GM23338 (cell line): ENCODE data around the gene CLHC1. TPM values are rescaled to one million over a fixed set of nuclear protein-coding genes. Genes with fewer than 3 reads are reported as not detected.

Experiments used
- ATAC-seq: fragments of 200-7000 bp; cut with Tn5 transposase; 3 replicates; pipeline ENCODE4 v1.9.1; 2020
- DNase-seq: peaks from one replicate; pipeline ENCODE4 v3.0.0-alpha.2; 2015; ENCODE audit warnings: low spot score
- H2AFZ ChIP-seq: fragments of 200-600 bp; sonication (generic); 2 replicates; pipeline ENCODE4 v1.8.0; 2016; ENCODE audit warnings: antibody characterized with exemption, mild to moderate bottlenecking, moderate library complexity
- H3F3A ChIP-seq: fragments of 200-600 bp; sonication (generic); replicated peaks from 2 replicates; pipeline ENCODE4 v1.8.0; 2017; ENCODE audit warnings: antibody characterized with exemption, mixed run types, low read depth
- H3K27ac ChIP-seq: fragments of 200-600 bp; sonication (generic); 2 replicates; pipeline ENCODE4 v1.6.1; 2016; ENCODE audit warnings: low read depth
- H3K27me3 ChIP-seq: fragments of 200-600 bp; sonication (generic); 2 replicates; pipeline ENCODE4 v1.8.0; 2016; ENCODE audit warnings: mild to moderate bottlenecking, mixed run types, moderate library complexity; ENCODE audit not compliant: insufficient read depth
- H3K36me3 ChIP-seq: fragments of 200-600 bp; sonication (generic); 2 replicates; pipeline ENCODE4 v1.8.0; 2016; ENCODE audit warnings: mild to moderate bottlenecking; ENCODE audit not compliant: insufficient read depth
- H3K4me1 ChIP-seq: fragments of 200-600 bp; sonication (generic); 2 replicates; pipeline ENCODE4 v1.8.0; 2016; ENCODE audit warnings: mild to moderate bottlenecking, moderate library complexity; ENCODE audit not compliant: insufficient read depth
- H3K4me2 ChIP-seq: fragments of 200-600 bp; sonication (generic); 2 replicates; pipeline ENCODE4 v1.7.1; 2017; ENCODE audit warnings: mixed run types
- H3K4me3 ChIP-seq: fragments of 200-600 bp; sonication (generic); 2 replicates; pipeline ENCODE4 v1.6.1; 2016; ENCODE audit warnings: mixed run types
- H3K79me2 ChIP-seq: fragments of 200-600 bp; sonication (generic); replicated peaks from 2 replicates; pipeline ENCODE4 v1.8.0; 2017; ENCODE audit warnings: mild to moderate bottlenecking; ENCODE audit not compliant: insufficient read depth
- H3K9me2 ChIP-seq: fragments of 200-600 bp; sonication (generic); 2 replicates; pipeline ENCODE4 v1.8.0; 2017; ENCODE audit not compliant: insufficient read depth
- H4K20me1 ChIP-seq: fragments of 200-600 bp; sonication (generic); replicated peaks from 2 replicates; pipeline ENCODE4 v1.8.0; 2017; ENCODE audit warnings: mild to moderate bottlenecking; ENCODE audit not compliant: insufficient read depth
- H3K27ac Mint-ChIP-seq: 2 replicates; pipeline ENCODE4 v1.8.0; 2020; ENCODE audit warnings: inconsistent platforms, mild to moderate bottlenecking, moderate library complexity, mixed read lengths
- H3K27me3 Mint-ChIP-seq: 3 replicates; pipeline ENCODE4 v1.8.0; 2022; ENCODE audit warnings: low read depth, mild to moderate bottlenecking, moderate library complexity, mixed read lengths, inconsistent platforms; ENCODE audit not compliant: insufficient read depth, poor library complexity
- H3K36me3 Mint-ChIP-seq: 3 replicates; pipeline ENCODE4 v1.8.0; 2021; ENCODE audit warnings: low read depth, mild to moderate bottlenecking, inconsistent platforms, moderate library complexity, mixed read lengths
- H3K4me1 Mint-ChIP-seq: 3 replicates; pipeline ENCODE4 v1.8.0; 2020; ENCODE audit warnings: mild to moderate bottlenecking, inconsistent platforms, mixed read lengths
- H3K4me3 Mint-ChIP-seq: 3 replicates; pipeline ENCODE4 v1.8.0; 2021; ENCODE audit warnings: moderate library complexity, mild to moderate bottlenecking, inconsistent platforms, mixed read lengths
- H3K9me3 Mint-ChIP-seq: 3 replicates; pipeline ENCODE4 v1.8.0; 2020; ENCODE audit warnings: moderate library complexity, mild to moderate bottlenecking, inconsistent platforms, mixed read lengths
- CREB1 ChIP-seq: fragments of 250-450 bp; sonication (Bioruptor Pico); IDR thresholded peaks from 2 replicates; pipeline ENCODE4 v1.5.0; 2020; ENCODE audit warnings: low read depth, mild to moderate bottlenecking, moderate library complexity
- CTCF ChIP-seq, 2 experiments: fragments of 200-600 bp in 1 of 2; sonication (generic) in 1 of 2; conservative IDR thresholded peaks; 2 replicates each; pipeline versions ENCODE4 v1.5.1 to v1.6.1; 2016 to 2017; ENCODE audit warnings: antibody characterized with exemption in 2 of 2, low read depth in 2 of 2, mild to moderate bottlenecking in 2 of 2, moderate library complexity in 1 of 2
- EZH2 ChIP-seq: fragments of 200-600 bp; sonication (generic); IDR thresholded peaks from one replicate; pipeline ENCODE4 v1.8.0; 2017; ENCODE audit warnings: antibody characterized with exemption, mild to moderate bottlenecking, low read depth; ENCODE audit not compliant: unreplicated experiment
- EZH2phosphoT487 ChIP-seq: fragments of 200-600 bp; sonication (generic); IDR thresholded peaks from one replicate; pipeline ENCODE4 v1.8.1; 2018; ENCODE audit warnings: antibody characterized with exemption; ENCODE audit not compliant: unreplicated experiment
- JUNB ChIP-seq: IDR thresholded peaks from one replicate; pipeline ENCODE4 v1.6.1; 2016; ENCODE audit warnings: antibody characterized with exemption; ENCODE audit not compliant: unreplicated experiment
- NANOG ChIP-seq: IDR thresholded peaks from 2 replicates; pipeline ENCODE4 v1.6.1; 2016; ENCODE audit warnings: antibody characterized with exemption, borderline replicate concordance
- POLR2AphosphoS5 ChIP-seq: IDR thresholded peaks from 2 replicates; pipeline ENCODE4 v1.6.1; 2016; ENCODE audit warnings: antibody characterized with exemption, low read depth
- REST ChIP-seq: IDR thresholded peaks from one replicate; pipeline ENCODE4 v1.6.1; 2018; ENCODE audit warnings: antibody characterized with exemption; ENCODE audit not compliant: unreplicated experiment
- ZNF114 ChIP-seq: fragments of 250-450 bp; sonication (Bioruptor Pico); IDR thresholded peaks from 2 replicates; pipeline ENCODE4 v1.5.0; 2020; ENCODE audit warnings: mild to moderate bottlenecking, moderate library complexity
- ZNF462 ChIP-seq: fragments of 250-450 bp; sonication (Bioruptor Pico); IDR thresholded peaks from 2 replicates; pipeline ENCODE4 v1.5.0; 2020; ENCODE audit warnings: mild to moderate bottlenecking, moderate library complexity
- polyA plus RNA-seq: library from polyadenylated mRNA; unstranded; fragments of >200 nt; fragmentation: Nextera tagmentation; extraction: Ambion mirVana; gene quantifications from 2 replicates; pipeline ENCODE4 v1.2.1, GENCODE V29; 2016
- total RNA-seq: library from RNA; depleted of rRNA; stranded (reverse); fragments of >200 nt; shearing (Covaris generic); gene quantifications from 2 replicates; pipeline ENCODE4 v1.2.3, GENCODE V29; 2014
- TF ChIP-seq, protein P1 (sequence below): IDR thresholded peaks from 2 replicates; pipeline ENCODE4 v1.6.1; 2016; ENCODE audit warnings: antibody characterized with exemption

CLHC1 gene
- total and polyA plus RNA-seq, 2 experiments from 2014 or later: 3.1 to 5.0 TPM

DNA sequence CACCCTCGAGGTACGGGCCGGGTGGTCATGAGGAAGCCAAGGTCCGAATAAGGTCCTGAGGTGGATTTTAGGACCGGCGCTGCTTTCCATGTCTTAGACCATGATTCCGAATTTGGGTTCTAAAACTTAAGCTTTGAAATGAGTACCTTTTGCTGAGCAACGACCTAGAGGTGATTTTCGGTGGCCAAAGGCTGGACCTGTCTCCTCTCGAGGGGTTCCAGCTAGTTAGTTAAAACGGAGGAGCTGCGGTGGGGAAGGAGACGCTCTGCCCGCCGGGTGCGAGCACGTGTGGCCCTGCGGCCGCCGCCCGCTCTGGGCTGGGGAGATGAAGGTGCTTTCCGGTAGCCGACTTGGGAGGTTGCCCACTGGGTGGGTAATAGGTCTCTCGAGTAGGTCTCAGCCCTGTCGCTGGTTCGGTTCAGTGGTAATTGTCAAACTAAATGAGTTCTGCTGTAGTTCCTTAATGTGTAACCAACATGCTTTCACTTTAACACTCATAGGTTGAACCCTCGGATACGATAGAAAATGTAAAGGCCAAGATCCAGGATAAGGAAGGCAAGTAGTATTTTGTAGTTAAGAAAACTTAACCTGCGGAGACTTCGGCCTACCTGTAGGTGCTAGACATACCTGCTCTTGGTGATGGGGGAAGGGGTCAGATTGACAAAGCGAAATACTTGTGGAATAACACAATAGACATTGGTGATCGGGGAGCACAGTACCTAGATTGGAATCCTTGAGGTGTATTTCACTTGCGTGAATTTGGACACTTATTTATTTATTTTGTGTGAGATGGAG lies 967 bp upstream of the CLHC1 start (continued):
- TF ChIP-seq EZH2 (no peak), CREB1 (CRISPR knock-in tag) (no peak)

DNA sequence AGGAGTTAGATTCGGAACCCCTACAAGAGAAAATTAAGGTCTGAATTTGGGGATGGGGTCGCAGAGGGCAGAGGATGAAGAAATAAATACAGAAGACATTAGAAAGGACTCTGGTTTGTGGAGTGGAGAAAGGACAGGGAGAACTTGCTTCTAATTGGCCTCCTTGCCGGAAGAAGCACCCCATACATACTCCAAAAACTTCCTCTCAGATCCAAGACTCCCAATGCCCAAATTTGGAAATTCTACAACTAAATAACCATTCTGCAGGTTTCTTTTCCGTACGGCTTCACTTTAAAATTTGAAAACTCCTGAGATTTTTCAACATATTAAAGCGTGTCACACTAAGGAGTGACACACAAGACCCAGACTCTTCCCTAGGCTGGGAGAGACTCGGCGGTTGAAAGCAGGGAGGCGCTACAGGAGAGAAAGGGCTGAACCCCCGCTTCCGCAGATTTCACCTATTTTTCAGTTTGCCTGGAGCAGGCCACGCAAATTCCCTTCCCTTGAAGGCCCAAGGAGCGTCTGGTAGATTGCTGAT lies 478 bp downstream of the CLHC1 start:
- Histone ChIP-seq H3K27ac (peak overlapping the region; percentile 89), H4K20me1 (peaks cover 16% of the 10 kb centered on the region; the same call in 1 of the 2 replicates), H3K4me2 (peak overlapping the region; percentile 75), H3K4me1 (peaks cover 18% of the 10 kb centered on the region), H3K9me2 (0 out of 2 replicates have a peak, but pooled peaks cover 6% of the 10 kb centered on the region), H3K79me2 (peaks cover 51% of the 10 kb centered on the region), H3K36me3 (peaks cover 36% of the 10 kb centered on the region), H3K27me3 (no peaks in the 10 kb centered on the region), H3F3A (peaks cover 36% of the 10 kb centered on the region), H3K4me3 (peak overlapping the region; percentile 90), H2AFZ (no peak overlapping the region)
- DNase-seq: peak; percentile 32
- H3K4me1 Mint-ChIP-seq: peaks cover 18% of the 10 kb centered on the region
- peak overlapping the region; percentile 94 for H3K4me3 Mint-ChIP-seq
- peak overlapping the region; percentile 99 for H3K27ac Mint-ChIP-seq
- H3K27me3 Mint-ChIP-seq: peaks cover 35% of the 10 kb centered on the region
- no peaks in the 10 kb centered on the region; the same call in 2 of the 3 replicates for H3K9me3 Mint-ChIP-seq
- peaks cover 47% of the 10 kb centered on the region for H3K36me3 Mint-ChIP-seq
- ATAC-seq: peak; percentile 54
- TF ChIP-seq CREB1 (CRISPR knock-in tag) (no peak), ZNF114 (no peak), EZH2phosphoT487 (no peak), JUNB (no peak), EZH2 (no peak), CTCF (conservative IDR thresholded peaks at IDR 0.05; ENCODE audit: low read depth in 2 of 2) (no peak), ZNF462 (no peak), NANOG (no peak), POLR2AphosphoS5 (no peak), REST (no peak)
- TF ChIP-seq, protein P1, sequence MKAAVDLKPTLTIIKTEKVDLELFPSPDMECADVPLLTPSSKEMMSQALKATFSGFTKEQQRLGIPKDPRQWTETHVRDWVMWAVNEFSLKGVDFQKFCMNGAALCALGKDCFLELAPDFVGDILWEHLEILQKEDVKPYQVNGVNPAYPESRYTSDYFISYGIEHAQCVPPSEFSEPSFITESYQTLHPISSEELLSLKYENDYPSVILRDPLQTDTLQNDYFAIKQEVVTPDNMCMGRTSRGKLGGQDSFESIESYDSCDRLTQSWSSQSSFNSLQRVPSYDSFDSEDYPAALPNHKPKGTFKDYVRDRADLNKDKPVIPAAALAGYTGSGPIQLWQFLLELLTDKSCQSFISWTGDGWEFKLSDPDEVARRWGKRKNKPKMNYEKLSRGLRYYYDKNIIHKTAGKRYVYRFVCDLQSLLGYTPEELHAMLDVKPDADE: no peak
